ENCODE data around the gene EPHA7. TPM values are rescaled to one million over a fixed set of nuclear protein-coding genes. Genes with fewer than 3 reads are reported as not detected.

Gene EPHA7
- total RNA-seq: 0.97 TPM in 1 of 2 replicates, not detected in the other

GRCh38 chr6:93419304-93420162 lies at the start of gene EPHA7:
EPHA7 (minus strand) TSS chr6:93419559; CDS start chr6:93419341, 218 bp downstream.

